ENCODE results near the gene FOLR3.
"Not testable (repeated sequence)": the region's sequence is repeated elsewhere in the genome, so short reads cannot be mapped to it uniquely, and the experiment has no call there.

Gene FOLR3

GRCh38 chr11:72169046-72169555 is 33.6 kb downstream of the FOLR3 start:
- not testable (repeated sequence) for DNase-seq

- not testable (repeated sequence) for DNase-seq
These were observed 34.2 kb downstream of the FOLR3 start for GRCh38 chr11:72169754-72170153.

GRCh38 chr11:72172043-72172442 is 36.5 kb downstream of the FOLR3 start:
- not testable (repeated sequence) for DNase-seq

GRCh38 chr11:72173291-72173690 is 37.8 kb downstream of the FOLR3 start:
- DNase-seq = no peak

- no peak for DNase-seq
These were observed 39.0 kb downstream of the FOLR3 start for GRCh38 chr11:72174302-72175070.

GRCh38 chr11:72177656-72178055 is 42.1 kb downstream of the FOLR3 start:
- DNase-seq = no peak

- no peak for DNase-seq
These were observed 43.7 kb downstream of the FOLR3 start for GRCh38 chr11:72179049-72179803.

GRCh38 chr11:72179804-72180396 is 44.4 kb downstream of the FOLR3 start:
- peak; percentile 6 for DNase-seq

- not testable (repeated sequence) for DNase-seq
These were observed 45.5 kb downstream of the FOLR3 start for GRCh38 chr11:72180892-72181552.

GRCh38 chr11:72181553-72181958 is 46.0 kb downstream of the FOLR3 start:
- DNase-seq = not testable (repeated sequence)

GRCh38 chr11:72188267-72188666 is 52.7 kb downstream of the FOLR3 start:
- DNase-seq = no peak

All from stimulated activated CD4-positive, alpha-beta T cell treated with anti-CD3 and anti-CD28 coated beads, Interleukin-1b, Interleukin-23, amount 100 ng/mL, for 48 hours (primary cell).